Fibroblast of skin of right biceps (primary cell): ENCODE data around the gene ZFYVE21.

Experiments
- DNase-seq: peaks from one replicate; pipeline ENCODE4 v3.0.0-alpha.2; 2013

The ZFYVE21 gene

GRCh38 chr14:103726474-103726873, 10.9 kb downstream of the ZFYVE21 start:
- DNase-seq = no peak

GRCh38 chr14:103727313-103727980, 11.8 kb downstream of the ZFYVE21 start:
- DNase-seq = no peak

GRCh38 chr14:103728141-103728540, 12.5 kb downstream of the ZFYVE21 start:
- DNase-seq = no peak

GRCh38 chr14:103728721-103729120, 13.1 kb downstream of the ZFYVE21 start:
- no peak for DNase-seq

- DNase-seq = no peak
These were observed 14.2 kb downstream of the ZFYVE21 start for GRCh38 chr14:103729496-103730448.

- no peak for DNase-seq
These were observed 15.0 kb downstream of the ZFYVE21 start for GRCh38 chr14:103730490-103731035.

- no peak for DNase-seq
These were observed 15.9 kb downstream of the ZFYVE21 start for GRCh38 chr14:103731481-103731880.

GRCh38 chr14:103731916-103732867, 16.6 kb downstream of the ZFYVE21 start:
- DNase-seq = no peak

- DNase-seq = no peak
These were observed 17.4 kb downstream of the ZFYVE21 start for GRCh38 chr14:103732868-103733620.

GRCh38 chr14:103733651-103734050, 18.0 kb downstream of the ZFYVE21 start:
- DNase-seq = no peak

- DNase-seq = no peak
These were observed 18.7 kb downstream of the ZFYVE21 start for GRCh38 chr14:103734081-103734888.

GRCh38 chr14:103735022-103735421, 19.4 kb downstream of the ZFYVE21 start:
- no peak for DNase-seq

- DNase-seq = no peak
These were observed 19.8 kb downstream of the ZFYVE21 start for GRCh38 chr14:103735439-103735814.

GRCh38 chr14:103735815-103736545, 20.4 kb downstream of the ZFYVE21 start:
- DNase-seq = no peak

- no peak for DNase-seq
These were observed 21.2 kb downstream of the ZFYVE21 start for GRCh38 chr14:103736546-103737431.

GRCh38 chr14:103737432-103738045, 21.9 kb downstream of the ZFYVE21 start:
- DNase-seq = no peak

GRCh38 chr14:103738166-103738565, 22.6 kb downstream of the ZFYVE21 start:
- DNase-seq = peak; percentile 78

GRCh38 chr14:103738701-103739451, 23.3 kb downstream of the ZFYVE21 start:
- DNase-seq = no peak
